GM18505 (cell line): ENCODE measurements around the gene RAB3IP.
"Not testable (repeated sequence)": the region's sequence is repeated elsewhere in the genome, so short reads cannot be mapped to it uniquely, and the experiment has no call there.

Experiments
- ATAC-seq: cut with Tn5 transposase; IDR thresholded peaks from one replicate; pipeline ENCODE4 v1.9.1; 2021; ENCODE audit not compliant: unreplicated experiment
- POLR2A ChIP-seq: IDR thresholded peaks from 4 replicates; pipeline ENCODE4 v1.6.1; 2011; ENCODE audit warnings: borderline replicate concordance; ENCODE audit not compliant: insufficient read depth, insufficient read length; ENCODE audit errors: extremely low read depth

The RAB3IP gene

DNA sequence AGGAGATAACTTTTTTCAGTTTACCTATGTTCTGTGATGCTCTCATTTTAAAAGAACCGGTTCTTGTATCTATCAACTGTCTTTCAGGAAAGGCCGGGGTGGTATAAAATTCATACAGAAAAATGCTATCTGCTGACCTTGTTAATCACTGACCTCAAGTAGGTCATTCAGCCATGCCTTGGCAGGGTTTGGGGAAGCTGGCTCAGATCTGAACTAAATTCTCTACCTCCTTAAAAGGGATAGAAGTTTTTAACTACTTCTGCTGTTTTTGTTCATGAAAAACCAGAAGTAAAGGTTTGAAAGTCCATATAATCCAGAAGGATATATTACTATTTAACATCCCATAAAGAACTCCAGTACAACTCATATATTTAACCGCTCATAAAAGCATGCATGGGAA, 96.4 kb downstream of the RAB3IP start:
- TF ChIP-seq POLR2A: no peak
- no peak for ATAC-seq

DNA sequence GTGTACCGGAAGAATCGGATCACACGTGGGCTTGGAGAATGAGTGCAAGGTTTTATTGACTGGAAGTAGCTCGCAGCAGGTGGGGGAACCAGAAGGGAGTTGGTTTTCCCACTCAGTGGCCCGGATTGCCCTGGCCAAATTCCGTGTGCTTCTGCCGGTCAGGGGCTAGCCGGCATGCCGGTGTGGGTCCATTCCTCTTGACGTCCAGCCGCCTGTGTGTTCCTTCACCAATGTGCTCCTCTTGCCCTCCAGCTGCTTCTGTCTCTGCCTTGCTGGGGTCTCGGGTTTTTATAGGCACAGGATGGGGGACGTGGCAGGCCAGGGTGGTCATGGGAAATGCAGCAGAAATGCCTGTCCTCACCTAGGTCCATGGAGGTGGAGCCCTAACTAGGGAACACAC, 97.4 kb downstream of the RAB3IP start:
- TF ChIP-seq POLR2A: no peak
- ATAC-seq: no peak

DNA sequence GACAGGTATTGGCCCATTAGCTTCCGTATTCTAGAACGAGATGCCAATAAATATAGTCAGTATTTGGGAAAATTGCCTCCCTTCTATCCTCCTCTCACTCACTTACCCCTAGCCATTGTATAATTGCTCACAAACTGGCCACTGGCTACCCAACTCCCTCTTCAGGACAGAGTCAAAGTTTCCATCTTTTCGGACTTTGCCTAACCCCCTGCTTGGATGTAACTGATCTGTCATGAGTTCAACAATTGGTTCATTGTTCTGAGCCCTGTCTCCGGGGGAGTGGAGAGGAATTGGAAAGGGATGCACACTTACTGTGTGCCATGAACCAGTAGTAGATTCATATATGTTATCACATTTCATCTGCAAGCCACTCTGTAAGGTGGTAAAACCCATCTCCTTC, 98.5 kb downstream of the RAB3IP start:
- TF ChIP-seq POLR2A: no peak
- no peak for ATAC-seq

DNA sequence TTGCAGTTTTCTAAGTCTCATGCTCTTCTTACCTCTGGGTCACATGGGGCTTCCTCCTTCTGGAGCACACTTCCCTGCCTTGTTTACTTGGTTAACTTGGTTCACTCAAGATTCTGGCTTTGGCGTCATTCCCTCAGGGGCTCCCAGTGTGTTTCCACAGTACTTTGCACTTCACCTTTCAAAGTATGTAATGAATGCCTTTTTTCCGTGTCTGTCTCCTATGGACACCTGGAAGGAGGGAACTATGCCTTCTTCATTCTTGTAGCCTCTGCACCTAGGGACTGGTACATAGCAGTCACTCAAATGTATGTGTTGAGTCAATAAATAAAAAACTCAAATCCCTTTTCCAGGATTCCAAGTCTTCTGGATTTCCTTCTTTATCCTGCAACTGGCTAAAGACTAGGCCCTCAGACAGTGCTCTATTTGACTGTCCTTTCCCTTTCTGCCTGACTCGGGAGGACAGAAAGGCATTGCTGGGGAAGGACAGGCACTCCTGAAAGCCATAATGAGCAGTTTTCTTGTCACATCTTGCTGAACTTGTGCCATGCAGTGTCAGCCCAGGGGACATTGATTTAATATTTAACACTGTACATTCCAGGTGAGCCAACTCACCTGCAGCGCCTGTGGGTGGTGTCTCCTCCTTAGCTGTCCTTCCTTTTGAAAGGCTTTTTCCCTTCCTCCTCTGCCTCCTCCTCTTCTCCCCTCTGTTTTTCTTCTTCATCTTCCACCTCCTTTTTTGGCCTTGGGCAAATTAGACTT, 99.2 kb downstream of the RAB3IP start:
- TF ChIP-seq POLR2A: no peak
- ATAC-seq: no peak

DNA sequence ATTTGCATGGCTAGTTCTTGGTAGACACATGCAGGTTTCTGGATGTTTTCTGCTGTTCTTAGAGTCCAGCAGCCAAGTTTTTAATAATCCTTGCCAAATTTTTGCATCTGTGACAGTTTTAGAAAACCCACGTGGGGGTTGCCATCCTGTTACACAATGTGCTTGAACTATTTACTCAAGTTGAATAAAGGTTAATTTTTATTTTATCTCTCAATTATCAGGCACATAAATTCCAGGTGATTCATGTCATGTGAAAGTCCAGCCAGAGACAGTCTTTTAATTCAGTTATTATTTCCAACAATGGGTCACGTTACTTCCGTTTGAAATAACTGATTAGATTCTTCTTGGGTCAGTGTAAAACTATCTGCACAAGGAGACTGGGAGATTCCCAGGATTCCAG, 102.1 kb downstream of the RAB3IP start:
- no peak for TF ChIP-seq POLR2A
- no peak for ATAC-seq

DNA sequence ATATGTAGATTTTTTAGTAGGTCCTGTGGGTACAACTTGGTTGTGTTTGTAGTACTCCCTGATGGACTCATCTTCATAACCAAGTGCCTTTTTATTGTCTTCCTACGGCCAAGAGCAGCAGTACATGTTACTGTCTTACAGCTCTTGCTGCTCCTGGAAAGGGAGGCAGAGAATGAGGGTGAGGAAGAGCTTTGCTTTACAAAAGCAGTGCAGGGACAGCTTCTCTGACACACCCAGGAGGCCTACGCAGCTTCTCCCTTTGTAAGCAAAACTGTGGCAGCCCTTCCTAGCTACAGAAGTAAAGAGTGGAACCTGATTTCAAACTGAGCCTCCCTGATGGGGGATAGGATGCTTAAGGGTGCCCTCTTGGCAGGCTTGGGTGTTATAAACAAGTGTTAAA, 104.9 kb downstream of the RAB3IP start:
- no peak for ATAC-seq
- TF ChIP-seq POLR2A: no peak

DNA sequence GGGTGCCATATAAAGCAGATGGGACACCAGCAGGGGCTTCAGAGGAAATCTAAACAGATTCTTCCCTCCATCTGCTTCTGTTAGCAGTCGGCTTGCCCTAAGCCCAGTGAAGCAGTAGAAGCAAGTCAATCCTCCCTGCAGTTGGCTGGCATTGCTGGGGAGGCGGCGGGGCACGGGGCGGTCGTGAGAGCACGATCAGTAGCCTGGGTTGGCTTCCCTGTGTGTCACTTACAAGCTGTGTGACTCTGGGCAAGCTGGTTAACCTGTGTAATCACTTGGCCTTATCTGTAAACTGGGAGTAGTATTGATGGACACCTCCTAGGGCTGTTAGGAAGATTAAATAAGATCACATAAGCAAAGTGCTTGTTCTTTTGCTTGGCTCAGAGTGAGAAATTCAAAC, 105.8 kb downstream of the RAB3IP start:
- ATAC-seq: no peak

DNA sequence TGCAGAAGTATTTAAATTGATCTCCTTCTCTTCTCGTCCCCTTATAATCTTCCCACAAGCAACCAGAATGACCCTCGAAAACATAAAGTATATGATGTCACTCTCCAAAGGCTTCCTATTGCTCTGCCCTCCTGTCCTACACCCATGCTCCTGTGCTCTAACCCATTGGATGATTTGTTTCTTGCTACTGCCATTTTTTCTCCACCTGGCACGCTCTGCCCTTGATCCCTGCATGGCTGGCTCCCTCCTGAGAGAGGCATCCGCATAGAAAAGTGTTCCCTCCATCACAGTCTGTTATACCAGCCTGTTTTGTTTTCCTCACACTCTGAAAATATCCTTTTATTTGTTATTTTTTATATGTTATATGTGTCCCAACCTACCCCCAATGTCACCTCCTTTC, 106.2 kb downstream of the RAB3IP start:
- no peak for TF ChIP-seq POLR2A
- no peak for ATAC-seq

More for the DNA sequence above, 105.8 kb downstream of the RAB3IP start:
- no peak for TF ChIP-seq POLR2A

DNA sequence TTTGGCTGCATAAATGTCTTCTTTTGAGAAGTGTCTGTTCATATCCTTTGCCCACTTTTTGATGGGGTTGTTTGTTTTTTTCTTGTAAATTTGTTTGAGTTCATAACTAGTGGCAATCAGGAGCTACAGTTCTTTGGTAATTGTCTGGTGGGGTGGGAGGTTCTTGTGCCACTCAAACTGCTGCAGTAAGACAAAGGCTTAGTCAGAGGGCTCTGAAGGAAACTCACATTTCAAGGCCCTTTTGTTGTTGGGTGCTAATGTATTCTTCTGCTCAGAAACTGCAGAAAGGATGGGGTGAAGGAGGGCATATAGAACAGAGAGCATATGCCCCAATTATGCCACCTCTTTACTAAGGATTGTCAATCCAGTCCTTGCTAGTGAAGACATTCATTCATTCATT, 108.3 kb downstream of the RAB3IP start:
- no peak for TF ChIP-seq POLR2A
- no peak for ATAC-seq

DNA sequence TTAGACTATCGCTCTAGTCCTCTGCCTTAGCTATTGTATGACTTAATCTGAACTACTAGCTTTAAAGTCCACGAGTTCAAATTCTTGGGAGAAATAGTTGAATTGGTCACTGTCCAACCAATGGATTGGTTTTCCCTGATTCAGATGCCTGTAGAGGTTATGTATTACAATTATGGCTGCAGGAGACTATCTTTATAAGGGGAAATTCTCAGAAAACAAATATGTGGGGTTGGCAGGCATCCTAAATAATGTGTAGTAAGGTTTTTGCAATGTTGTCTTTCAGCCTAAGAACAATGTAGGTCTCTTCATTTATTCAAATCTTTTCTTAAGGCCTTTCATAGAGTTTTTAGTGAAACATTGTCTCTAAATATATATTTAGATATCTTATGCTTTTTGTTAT, 113.3 kb downstream of the RAB3IP start:
- TF ChIP-seq POLR2A: no peak
- no peak for ATAC-seq

DNA sequence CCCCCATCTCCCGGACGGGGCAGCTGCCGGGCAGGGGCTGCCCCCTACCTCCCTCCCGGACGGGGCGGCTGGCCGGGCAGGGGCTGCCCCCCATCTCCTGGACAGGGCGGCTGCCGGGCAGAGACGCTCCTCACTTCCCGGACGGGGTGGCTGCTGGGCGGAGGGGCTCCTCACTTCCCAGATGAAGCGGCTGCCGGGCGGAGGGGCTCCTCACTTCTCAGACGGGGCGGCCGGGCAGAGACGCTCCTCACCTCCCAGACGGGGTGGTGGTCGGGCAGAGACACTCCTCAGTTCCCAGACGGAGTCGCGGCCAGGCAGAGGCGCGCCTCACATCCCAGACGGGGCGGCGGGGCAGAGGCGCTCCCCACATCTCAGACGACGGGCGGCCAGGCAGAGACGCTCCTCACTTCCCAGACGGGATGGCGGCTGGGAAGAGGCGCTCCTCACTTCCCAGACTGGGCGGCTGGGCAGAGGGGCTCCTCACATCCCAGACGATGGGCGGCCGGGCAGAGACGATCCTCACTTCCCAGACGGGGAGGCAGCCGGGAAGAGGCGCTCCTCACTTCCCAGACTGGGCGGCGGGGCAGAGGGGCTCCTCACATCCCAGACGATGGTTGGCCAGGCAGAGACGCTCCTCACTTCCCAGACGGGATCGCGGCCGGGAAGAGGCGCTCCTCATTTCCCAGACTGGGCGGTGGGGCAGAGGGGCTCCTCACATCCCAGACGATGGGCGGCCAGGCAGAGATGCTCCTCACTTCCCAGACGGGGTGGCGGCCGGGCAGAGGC, 114.7 kb downstream of the RAB3IP start:
- not testable (repeated sequence) for ATAC-seq

DNA sequence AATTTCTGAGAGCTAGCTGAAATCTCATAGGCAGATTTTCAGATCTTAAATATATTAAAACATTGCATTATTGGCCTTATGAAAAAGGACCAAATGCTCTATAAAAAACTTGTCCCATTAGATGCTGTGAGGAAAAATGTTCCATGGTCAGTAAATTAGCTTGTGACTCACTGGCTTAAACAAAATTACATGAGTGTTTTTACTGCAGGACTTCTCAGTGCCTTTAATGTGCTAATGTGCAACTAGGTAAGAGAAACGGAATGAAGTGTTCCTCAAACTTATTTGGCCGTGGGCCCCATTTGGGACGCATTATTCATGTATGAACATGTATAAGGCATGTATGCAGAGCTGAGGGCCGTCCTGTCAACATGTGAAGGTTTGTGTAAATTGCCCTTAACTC, 128.0 kb downstream of the RAB3IP start:
- ATAC-seq: no peak

DNA sequence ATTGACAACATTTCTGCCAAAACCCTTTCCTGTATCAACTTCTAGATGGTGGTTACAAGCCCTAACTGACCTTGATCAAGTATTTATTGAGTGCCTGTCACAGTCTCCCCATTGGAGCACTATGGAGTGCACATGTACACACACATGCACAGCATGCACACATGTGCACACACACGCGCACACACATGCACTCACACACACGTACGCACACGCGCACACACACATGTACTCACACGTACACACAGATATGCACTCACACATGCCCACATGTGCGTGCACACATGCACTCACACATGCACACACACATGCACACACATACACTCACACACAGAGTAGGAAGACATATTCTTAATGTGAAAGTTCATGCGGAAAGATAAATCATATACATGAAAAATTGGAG, 130.0 kb downstream of the RAB3IP start:
- ATAC-seq: no peak
- no peak for TF ChIP-seq POLR2A

More for the DNA sequence above, 128.0 kb downstream of the RAB3IP start:
- no peak for TF ChIP-seq POLR2A

DNA sequence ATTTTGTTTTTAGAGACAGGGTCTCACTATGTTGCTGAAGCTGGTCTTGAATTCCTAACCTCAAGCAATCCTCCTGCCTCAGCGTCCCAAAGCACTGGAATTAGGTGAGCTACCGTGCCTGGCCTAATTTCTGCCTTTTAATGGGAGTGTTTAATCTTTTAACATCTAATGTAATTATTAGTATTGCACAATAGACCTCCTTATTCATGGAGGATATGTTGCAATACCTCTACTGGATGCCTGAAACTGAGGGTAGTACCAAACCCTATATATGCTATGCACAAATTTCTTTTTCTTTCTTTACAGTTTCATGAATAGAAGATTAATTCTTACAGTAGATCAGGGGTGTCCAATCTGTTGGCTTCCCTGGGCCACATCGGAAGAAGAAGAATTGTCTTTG, 134.1 kb downstream of the RAB3IP start:
- ATAC-seq: no peak
- no peak for TF ChIP-seq POLR2A
